ENCODE data around the gene PIAS1. TPM values are rescaled to one million over a fixed set of nuclear protein-coding genes. Genes with fewer than 3 reads are reported as not detected.
"Not testable (repeated sequence)": the region's sequence is repeated elsewhere in the genome, so short reads cannot be mapped to it uniquely, and the experiment has no call there.

The PIAS1 gene
- total RNA-seq, 1 experiment from 2014 or later = 3.6 TPM

- in situ Hi-C loops (cut with HindIII; ENCODE audit: low pct_unique_long_range_greater_than_20kb, low sequenced_read_pairs) = no loop called here
These were observed 2.9 kb downstream of the PIAS1 start for GRCh38 chr15:68057034-68057433.

GRCh38 chr15:68057758-68058157 is 3.6 kb downstream of the PIAS1 start:
- in situ Hi-C loops (cut with HindIII; ENCODE audit: low pct_unique_long_range_greater_than_20kb, low sequenced_read_pairs) = no loop called here

More at GRCh38 chr15:68057034-68057433, 2.9 kb downstream of the PIAS1 start:
- DNase-seq (ENCODE audit: low read depth) = no peak

GRCh38 chr15:68058970-68059369 is 4.9 kb downstream of the PIAS1 start:
- in situ Hi-C loops (cut with HindIII; ENCODE audit: low pct_unique_long_range_greater_than_20kb, low sequenced_read_pairs); DNase-seq (ENCODE audit: low read depth): not testable (repeated sequence)

More at GRCh38 chr15:68057758-68058157, 3.6 kb downstream of the PIAS1 start:
- DNase-seq (ENCODE audit: low read depth) = no peak

GRCh38 chr15:68059630-68060029 is 5.5 kb downstream of the PIAS1 start:
- DNase-seq (ENCODE audit: low read depth) = no peak
- in situ Hi-C loops (cut with HindIII; ENCODE audit: low pct_unique_long_range_greater_than_20kb, low sequenced_read_pairs) = no loop called here

GRCh38 chr15:68061171-68061570 is 7.1 kb downstream of the PIAS1 start:
- in situ Hi-C loops (cut with HindIII; ENCODE audit: low pct_unique_long_range_greater_than_20kb, low sequenced_read_pairs) = no loop called here
- DNase-seq (ENCODE audit: low read depth) = no peak

- in situ Hi-C loops (cut with HindIII; ENCODE audit: low pct_unique_long_range_greater_than_20kb, low sequenced_read_pairs) = no loop called here
These were observed 7.5 kb downstream of the PIAS1 start for GRCh38 chr15:68061602-68062001.

GRCh38 chr15:68062214-68062613 is 8.1 kb downstream of the PIAS1 start:
- no peak for DNase-seq (ENCODE audit: low read depth)
- in situ Hi-C loops (cut with HindIII; ENCODE audit: low pct_unique_long_range_greater_than_20kb, low sequenced_read_pairs) = no loop called here

More at GRCh38 chr15:68061602-68062001, 7.5 kb downstream of the PIAS1 start:
- no peak for DNase-seq (ENCODE audit: low read depth)

GRCh38 chr15:68062946-68063465 is 8.9 kb downstream of the PIAS1 start:
- DNase-seq (ENCODE audit: low read depth) = no peak
- in situ Hi-C loops (cut with HindIII; ENCODE audit: low pct_unique_long_range_greater_than_20kb, low sequenced_read_pairs) = no loop called here

GRCh38 chr15:68063606-68064005 is 9.5 kb downstream of the PIAS1 start:
- in situ Hi-C loops (cut with HindIII; ENCODE audit: low pct_unique_long_range_greater_than_20kb, low sequenced_read_pairs) = no loop called here
- no peak for DNase-seq (ENCODE audit: low read depth)

- in situ Hi-C loops (cut with HindIII; ENCODE audit: low pct_unique_long_range_greater_than_20kb, low sequenced_read_pairs) = no loop called here
- no peak for DNase-seq (ENCODE audit: low read depth)
These were observed 19.6 kb downstream of the PIAS1 start for GRCh38 chr15:68073576-68074288.

GRCh38 chr15:68075764-68076385 is 21.8 kb downstream of the PIAS1 start:
- DNase-seq (ENCODE audit: low read depth) = no peak
- in situ Hi-C loops (cut with HindIII; ENCODE audit: low pct_unique_long_range_greater_than_20kb, low sequenced_read_pairs) = no loop called here

GRCh38 chr15:68078365-68078764 is 24.2 kb downstream of the PIAS1 start:
- no peak for DNase-seq (ENCODE audit: low read depth)
- in situ Hi-C loops (cut with HindIII; ENCODE audit: low pct_unique_long_range_greater_than_20kb, low sequenced_read_pairs) = no loop called here

GRCh38 chr15:68080334-68080733 is 26.2 kb downstream of the PIAS1 start:
- no peak for DNase-seq (ENCODE audit: low read depth)
- in situ Hi-C loops (cut with HindIII; ENCODE audit: low pct_unique_long_range_greater_than_20kb, low sequenced_read_pairs) = no loop called here

GRCh38 chr15:68080783-68081182 is 26.7 kb downstream of the PIAS1 start:
- DNase-seq (ENCODE audit: low read depth) = no peak
- in situ Hi-C loops (cut with HindIII; ENCODE audit: low pct_unique_long_range_greater_than_20kb, low sequenced_read_pairs) = no loop called here

- no peak for DNase-seq (ENCODE audit: low read depth)
- in situ Hi-C loops (cut with HindIII; ENCODE audit: low pct_unique_long_range_greater_than_20kb, low sequenced_read_pairs) = no loop called here
These were observed 27.9 kb downstream of the PIAS1 start for GRCh38 chr15:68081869-68082505.

GRCh38 chr15:68082735-68083134 is 28.6 kb downstream of the PIAS1 start:
- DNase-seq (ENCODE audit: low read depth) = no peak

GRCh38 chr15:68083463-68083862 is 29.3 kb downstream of the PIAS1 start:
- no peak for DNase-seq (ENCODE audit: low read depth)
- in situ Hi-C loops (cut with HindIII; ENCODE audit: low pct_unique_long_range_greater_than_20kb, low sequenced_read_pairs) = no loop called here

More at GRCh38 chr15:68082735-68083134, 28.6 kb downstream of the PIAS1 start:
- in situ Hi-C loops (cut with HindIII; ENCODE audit: low pct_unique_long_range_greater_than_20kb, low sequenced_read_pairs) = no loop called here

- in situ Hi-C loops (cut with HindIII; ENCODE audit: low pct_unique_long_range_greater_than_20kb, low sequenced_read_pairs) = no loop called here
- DNase-seq (ENCODE audit: low read depth) = no peak
These were observed 30.9 kb downstream of the PIAS1 start for GRCh38 chr15:68085052-68085451.

GRCh38 chr15:68091743-68092142 is 37.6 kb downstream of the PIAS1 start:
- DNase-seq (ENCODE audit: low read depth) = no peak
- in situ Hi-C loops (cut with HindIII; ENCODE audit: low pct_unique_long_range_greater_than_20kb, low sequenced_read_pairs) = no loop called here
